ENCODE measurements around the gene MMP10. TPM values are rescaled to one million over a fixed set of nuclear protein-coding genes. Genes with fewer than 3 reads are reported as not detected.
"Not testable (repeated sequence)": the region's sequence is repeated elsewhere in the genome, so short reads cannot be mapped to it uniquely, and the experiment has no call there.

MMP10 gene
- total RNA-seq, 1 donor from 2014 or later = not detected

DNA sequence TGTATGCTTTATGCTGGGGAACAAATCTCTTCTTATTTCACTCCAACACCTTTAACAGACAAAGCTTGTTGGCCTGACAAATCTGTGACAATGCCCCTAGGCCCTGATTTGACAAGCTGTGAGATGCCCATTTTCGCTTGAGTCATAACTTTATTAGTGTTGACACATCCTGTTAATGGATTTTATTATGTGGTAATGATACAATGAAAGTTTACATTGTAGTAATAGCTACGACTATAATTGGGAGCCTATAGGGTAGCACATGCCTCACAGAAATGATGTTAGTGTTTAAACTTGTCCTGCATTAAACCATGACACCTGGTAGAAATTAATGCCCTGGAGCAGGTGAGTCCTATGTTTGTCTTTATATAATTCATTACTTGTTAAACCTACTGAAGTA lies 3.3 kb upstream of the MMP10 start:
- DNase-seq (ENCODE audit: low spot score) = no peak

DNA sequence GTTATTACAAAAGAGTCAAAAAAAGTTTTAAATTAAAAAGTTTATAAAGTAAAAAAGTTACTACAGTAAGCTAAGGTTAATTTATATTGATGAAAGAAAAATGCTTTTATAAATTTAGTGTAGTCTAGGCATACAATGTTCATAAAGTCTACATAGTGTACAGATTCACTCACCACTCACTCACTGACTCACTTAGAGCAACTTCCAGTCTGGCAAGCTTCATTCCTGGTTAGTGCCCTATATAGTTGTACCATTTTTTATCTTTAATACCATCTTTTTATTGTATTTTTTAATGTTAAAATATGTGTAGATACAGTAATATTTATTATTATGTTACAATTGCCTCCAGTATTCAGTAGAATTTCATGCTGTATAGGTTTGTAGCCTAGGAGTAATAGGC lies 2.6 kb upstream of the MMP10 start:
- DNase-seq (ENCODE audit: low spot score) = no peak

DNA sequence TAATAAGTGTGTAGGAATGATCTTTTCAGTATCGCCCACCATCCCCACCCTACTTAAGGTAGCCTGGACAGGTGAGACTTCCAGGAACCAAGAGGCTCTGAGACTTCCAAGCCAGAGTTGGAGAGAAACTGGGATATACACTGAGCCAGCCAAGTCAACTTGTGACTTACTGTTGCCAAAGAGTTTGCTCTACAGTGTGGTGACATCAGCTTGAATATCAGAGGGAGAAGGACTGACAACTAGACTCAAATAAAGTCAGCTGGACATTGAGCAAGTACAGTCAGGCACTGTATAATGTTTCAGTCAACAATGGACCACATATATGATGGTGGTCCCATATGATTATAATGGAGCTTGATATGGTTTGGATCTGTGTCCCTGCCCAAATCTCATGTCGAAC lies 1.2 kb upstream of the MMP10 start:
- no peak for DNase-seq (ENCODE audit: low spot score)

DNA sequence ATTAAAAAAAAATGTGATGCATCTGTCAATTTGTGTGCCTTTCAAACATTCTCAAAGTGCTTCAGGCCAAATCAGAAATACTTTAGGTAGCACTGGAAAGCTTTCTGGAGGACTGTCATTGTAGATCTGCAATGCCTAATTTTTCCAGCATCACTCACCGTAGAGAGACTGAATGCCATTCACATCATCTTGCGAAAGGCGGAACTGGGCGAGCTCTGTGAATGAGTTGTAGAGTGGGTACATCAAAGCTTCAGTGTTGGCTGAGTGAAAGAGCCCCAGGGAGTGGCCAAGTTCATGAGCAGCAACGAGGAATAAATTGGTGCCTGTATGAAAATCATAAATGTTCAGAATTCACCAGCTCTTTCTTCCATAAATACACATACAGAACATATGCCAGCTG lies 4.0 kb downstream of the MMP10 start:
- DNase-seq (ENCODE audit: low spot score) = no peak

DNA sequence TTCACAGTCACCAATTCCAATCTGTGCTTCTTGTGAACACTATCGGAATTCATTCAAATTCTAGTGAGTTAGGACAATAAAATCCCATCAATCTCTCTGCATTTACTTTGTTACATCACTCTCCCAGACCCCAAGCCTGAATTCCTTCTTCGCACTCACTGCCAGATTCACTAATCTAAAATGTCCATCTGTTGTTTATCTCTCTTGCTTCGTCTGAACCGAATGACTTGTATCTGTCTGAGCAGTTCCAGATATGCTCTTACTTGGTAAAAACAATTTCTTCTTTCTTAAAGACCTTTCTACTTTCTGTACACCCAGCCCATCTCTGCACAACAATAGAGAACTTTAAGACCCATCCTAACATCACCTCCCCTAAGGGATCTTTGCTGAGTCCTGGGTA lies 7.0 kb downstream of the MMP10 start:
- DNase-seq (ENCODE audit: low spot score) = no peak

DNA sequence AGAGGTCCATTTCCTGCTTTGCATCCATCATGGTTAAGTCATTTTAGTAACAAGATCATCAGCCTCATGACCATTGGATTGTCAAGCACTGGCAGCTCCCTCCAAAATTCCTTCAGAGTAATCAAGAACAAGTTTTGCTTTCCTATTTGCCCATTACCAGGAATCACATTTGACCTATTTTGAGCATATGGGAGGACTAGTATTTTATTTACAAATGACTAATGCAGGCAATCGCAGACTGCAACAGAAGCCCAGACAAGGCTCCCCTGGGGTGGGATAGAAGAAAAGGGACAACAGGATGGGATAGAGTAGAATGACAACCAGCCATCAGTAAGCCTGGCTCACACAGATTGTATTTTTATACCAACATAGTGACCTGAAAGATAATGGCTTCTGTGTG lies 9.1 kb downstream of the MMP10 start:
- no peak for DNase-seq (ENCODE audit: low spot score)

DNA sequence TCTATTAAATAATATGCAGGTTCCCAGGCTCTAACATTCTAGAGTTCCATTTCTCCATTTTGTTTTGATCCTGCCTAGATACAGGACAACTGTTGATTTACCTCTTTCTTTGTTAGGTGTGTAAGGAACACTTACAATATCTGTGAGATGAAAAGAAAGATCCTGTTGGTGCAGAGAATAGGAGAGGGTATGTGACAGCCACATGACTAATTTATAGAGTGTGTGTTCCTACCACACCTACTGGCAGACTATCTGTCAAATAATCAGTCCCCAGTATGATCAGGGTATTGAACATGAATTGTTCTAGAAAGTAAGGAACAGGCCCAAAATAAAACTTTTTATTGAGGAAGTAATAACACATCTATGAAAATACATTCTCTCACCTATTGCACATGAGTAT lies 10.2 kb downstream of the MMP10 start:
- DNase-seq (ENCODE audit: low spot score) = no peak

DNA sequence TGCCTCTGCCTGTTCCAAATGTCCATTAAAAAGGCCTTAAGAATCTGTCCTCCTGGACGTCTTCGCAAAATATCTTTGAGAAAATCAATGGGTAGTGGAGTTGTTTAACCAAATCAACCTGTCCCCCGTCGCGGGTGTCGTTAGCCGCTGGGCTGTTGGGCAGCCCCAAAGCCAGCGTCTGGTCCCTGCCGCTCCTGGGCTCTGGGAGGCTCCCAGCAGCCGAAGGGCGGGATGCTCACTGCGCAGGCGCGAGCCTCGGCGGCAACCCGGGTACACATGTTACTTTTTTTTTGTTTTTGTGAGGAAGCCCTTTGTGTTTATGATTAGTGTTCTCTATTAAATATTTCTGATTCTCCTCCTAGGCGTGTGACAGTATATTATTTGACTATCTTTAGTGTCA lies 12.6 kb downstream of the MMP10 start:
- DNase-seq (ENCODE audit: low spot score) = no peak

DNA sequence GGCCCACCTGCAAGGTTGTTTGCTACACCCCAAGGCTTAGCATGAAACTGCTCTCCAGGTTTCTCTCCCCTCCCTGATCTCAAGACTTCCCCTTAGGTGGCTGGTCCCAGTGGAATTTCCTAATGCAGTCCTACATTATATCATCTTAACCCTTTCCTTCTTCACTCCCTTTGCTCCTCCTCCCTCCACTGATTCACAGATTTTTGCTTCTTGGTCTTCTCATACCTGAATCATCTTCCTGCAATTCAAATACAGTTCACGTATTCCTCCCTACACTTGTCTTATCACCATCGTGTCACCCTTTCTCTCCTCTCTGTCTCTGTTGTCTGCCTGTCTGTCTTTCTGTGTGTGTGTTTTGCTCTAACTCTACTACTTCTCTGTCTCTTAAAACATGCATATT lies 17.0 kb downstream of the MMP10 start:
- no peak for DNase-seq (ENCODE audit: low spot score)

DNA sequence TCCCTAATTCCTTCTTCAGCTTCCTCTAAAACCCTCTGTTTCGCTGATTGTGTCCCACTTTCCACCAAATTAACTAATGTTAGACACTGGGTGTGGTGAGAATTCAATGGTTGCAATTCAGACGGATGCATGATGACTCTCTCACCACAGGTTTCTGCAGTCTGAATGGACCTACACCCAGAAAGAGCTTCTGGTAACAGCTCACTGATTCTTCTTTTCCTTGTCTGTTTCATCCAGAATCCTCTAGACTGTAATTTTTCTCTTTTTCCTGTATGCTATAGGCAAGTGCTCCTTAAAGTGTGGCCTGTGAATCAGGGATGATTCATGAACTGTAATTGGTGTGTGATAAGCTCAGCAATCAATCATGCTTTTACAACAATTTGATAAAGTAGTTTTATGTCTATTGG lies 18.1 kb downstream of the MMP10 start:
- no peak for DNase-seq (ENCODE audit: low spot score)

DNA sequence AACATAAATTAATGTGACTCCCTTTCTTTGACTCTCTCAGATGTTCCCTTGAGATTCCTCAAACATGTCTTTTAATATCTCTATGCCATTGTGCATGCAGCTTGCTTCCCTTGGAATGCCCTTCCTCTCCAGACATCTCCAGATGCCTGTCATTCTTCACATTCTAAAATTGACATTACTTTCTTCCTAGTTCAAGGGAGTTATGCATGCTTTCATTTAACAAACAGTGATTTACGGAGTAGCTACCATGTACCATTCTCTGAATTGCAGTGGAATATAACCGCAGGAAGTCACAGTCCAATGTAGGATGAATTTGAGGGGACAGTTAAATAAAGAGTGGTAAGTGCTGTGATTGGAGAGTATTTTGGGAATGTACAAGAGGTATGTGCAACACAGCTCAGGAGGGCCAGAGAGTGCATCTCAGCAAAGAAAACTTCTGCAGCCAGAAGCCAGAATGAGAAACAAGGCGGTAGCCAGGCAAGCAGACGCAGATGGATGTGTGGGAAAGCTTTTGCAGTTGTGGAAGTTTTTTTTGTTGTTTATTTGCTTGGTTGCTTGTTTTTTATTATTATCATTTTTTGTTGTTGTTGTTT lies 18.7 kb downstream of the MMP10 start:
- no peak for DNase-seq (ENCODE audit: low spot score)

DNA sequence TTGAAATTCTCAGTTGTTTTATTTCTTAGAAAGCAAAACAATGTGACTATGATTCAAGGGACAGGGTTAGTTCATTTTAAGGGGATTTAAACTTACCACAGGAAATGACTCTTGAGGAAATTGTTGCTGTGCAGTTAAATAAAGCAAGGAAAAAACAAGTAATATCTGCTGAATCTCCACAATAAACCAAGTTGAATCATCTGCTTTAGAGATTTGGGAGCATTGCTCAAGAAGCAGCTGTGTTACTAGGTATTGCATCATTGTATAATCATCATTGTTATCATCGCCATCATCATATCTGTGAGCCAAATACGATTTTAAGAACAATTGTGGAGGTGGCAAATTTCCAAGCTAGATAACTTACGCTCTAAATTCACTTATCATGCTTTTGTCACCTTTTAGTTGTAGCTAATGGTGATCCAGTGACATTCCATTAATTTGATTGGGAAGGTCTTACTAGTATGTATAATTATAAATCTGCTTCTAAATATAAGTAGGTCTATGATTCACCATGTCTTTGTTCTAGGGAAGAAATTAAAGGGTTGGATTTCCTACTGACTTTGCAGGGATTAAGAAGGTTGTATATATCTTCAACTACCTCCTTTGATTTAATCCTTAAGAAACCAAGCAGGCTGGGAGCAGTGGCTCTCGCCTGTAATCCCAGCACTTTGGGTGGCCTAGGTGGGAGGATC lies 19.9 kb downstream of the MMP10 start:
- DNase-seq (ENCODE audit: low spot score) = no peak

DNA sequence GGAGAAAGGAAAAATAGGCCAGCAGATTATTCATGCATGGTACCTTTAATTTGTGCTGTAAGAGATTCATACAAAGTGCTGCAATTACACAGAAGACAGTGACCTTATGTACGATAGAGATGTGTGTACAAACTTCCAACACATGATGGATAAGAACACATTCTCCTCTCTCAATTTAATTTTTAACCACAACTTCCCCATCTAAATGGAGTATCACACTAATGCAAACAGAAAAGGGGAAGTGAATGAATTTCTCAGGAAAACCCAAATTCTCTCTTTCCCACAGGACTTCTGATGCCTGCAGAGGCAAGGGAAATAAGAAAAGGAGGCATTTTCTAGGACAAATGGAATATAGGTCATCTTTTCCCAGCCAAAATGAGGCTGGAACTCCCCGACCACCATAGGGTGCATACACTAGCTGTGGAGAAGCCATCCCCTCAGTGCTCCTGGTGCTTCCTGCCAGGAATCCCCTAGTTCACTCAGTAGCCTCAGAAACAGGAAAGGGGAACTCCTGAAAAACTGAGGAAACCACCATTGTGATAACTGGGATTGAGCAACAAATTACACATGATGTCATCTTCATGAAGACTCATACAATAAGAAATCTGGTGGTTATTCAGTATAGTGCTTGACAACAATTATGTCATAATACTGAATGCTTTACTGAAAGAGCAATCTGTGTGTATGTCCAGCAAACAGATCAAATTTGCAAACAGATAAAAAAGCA lies 22.4 kb downstream of the MMP10 start:
- no peak for DNase-seq (ENCODE audit: low spot score)

DNA sequence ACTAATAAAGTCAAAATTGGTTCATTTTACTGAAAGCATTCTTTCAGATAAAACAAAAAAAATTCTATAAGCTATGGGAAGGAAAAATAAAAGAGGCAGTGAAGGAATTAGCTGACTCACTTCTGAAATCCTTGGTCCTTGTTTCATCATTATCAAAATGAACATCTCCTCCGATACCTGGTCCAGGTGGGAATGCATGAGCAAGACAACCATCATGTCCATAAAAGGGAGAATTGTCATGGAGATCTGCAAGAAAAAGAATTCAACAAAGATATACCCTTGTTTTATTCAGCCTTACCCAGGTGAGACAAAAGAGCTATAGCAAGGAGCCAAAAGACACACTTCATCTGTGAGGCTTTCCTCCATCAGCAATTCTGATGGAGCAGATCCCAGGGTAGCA lies 27.2 kb downstream of the MMP10 start:
- DNase-seq (ENCODE audit: low spot score) = no peak

DNA sequence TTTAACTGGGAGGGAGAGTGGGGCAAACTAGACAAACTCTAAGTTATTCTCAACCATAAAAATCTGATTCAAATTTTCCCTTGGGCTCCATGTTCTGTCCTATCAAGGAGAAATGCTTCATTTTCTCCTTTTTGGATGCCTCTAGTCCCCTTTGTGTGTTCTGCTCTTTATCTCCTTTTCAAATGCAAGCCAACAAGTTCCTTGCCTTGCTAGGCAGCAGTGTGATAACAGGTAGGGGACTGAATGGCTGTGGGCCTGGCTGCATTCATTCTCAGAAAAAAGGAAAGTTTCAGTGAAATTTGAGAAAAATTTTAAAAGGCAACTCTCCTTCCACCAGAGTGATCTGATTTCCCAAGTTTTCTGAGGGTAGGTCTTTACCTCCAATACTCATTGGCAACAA lies 28.8 kb downstream of the MMP10 start:
- DNase-seq (ENCODE audit: low spot score) = no peak

DNA sequence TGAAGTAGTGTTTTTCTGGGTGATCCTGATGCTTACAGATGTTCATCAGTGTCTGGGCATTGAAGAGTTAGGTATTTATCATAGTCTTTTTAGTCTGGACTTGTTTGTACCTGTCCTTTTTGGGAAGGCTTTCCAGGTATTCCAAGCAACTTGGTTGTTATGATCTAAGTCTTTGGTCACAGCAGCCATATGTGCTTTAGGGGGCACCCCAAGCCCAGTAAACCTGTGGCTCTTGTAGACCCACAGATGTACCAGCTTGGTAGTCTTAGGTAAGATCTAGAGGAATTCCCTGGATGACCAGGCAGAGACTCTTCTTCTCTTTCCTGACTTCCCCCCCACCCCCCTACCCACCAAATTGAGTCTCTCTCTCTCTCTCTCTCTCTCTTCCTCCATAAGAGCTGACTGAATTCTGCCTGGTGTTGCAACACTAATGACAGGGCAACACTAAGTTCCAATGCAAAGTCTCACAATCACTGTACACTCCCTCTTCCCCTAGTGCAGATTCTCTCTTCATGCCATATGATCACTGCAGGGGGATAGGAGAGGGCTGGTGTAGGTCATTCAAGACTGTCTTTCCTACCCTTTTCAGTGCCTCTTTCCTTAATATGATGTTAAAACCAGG lies 31.2 kb downstream of the MMP10 start:
- no peak for DNase-seq (ENCODE audit: low spot score)

DNA sequence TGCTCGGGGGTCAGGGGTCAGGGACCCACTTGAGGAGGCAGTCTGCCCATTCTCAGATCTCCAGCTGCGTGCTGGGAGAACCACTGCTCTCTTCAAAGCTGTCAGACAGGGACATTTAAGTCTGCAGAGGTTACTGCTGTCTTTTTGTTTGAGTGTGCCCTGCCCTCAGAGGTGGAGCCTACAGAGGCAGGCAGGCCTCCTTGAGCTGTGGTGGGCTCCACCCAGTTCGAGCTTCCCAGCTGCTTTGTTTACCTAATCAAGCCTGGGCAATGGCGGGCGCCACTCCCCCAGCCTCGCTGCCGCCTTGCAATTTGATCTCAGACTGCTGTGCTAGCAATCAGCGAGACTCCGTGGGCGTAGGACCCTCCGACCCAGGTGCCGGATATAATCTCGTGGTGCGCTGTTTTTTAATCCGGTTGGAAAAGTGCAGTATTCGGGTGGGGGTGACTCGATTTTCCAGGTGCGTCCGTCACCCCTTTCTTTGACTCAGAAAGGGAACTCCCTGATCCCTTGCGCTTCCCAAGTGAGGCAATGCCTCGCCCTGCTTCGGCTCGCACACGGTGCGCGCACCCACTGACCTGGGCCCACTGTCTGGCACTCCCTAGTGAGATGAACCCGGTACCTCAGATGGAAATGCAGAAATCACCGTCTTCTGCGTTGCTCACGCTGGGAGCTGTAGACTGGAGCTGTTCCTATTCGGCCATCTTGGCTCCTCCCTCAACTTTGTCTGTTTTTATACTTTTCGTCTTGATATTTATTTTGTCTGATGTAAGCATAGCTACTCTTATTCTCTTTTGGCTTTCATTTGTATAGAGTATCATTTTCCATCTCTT lies 33.5 kb downstream of the MMP10 start:
- DNase-seq (ENCODE audit: low spot score) = not testable (repeated sequence)

DNA sequence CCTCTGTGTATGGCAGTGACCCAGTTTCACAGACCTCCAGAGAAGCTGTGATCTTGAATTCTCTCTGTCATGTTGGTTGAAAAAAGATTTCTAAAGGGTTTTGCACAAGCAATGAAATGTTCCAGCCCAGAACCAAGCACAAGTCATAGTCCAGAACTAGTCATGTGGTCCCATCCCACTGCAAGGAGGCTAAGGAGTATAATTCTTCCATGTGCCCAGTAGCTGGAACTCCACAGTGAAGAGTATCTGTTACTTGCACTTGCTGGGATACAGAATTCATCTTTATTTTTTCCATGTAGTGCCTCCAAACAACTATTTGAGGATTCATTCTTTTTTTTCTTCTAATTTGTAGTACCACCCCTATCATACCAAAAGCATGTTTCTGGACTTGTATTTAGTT lies 45.8 kb downstream of the MMP10 start:
- DNase-seq (ENCODE audit: low spot score) = no peak

DNA sequence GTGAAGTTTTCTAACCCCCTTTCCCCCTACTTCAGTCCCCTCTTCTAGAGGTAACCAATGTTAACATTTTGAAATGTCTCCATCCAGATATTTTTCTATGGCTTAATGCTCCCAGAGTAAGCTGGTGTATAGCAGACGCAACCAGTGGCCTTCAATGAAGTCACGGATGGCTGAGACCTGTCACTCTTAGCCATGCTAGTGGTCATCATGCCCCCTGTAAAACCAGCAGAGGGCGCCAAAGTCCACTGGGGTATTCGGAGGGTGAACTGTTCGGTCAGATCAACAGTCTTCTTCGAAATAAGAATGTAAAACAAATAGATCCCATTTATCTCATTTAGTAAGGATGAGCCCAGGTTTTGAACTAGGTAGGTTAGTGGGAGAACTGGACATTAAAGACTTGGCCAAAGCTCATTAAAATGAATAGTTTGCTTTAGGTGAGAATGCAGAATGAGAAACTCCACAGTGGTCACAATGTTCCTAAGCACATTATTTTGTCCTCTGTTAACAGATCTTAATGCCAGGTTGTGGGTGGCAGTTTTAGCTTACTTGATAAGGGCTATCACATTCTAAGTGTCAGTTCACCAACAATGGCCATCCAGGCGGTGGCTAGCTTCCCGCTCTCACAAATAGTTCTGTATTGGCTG lies 47.1 kb downstream of the MMP10 start:
- no peak for DNase-seq (ENCODE audit: low spot score)

DNA sequence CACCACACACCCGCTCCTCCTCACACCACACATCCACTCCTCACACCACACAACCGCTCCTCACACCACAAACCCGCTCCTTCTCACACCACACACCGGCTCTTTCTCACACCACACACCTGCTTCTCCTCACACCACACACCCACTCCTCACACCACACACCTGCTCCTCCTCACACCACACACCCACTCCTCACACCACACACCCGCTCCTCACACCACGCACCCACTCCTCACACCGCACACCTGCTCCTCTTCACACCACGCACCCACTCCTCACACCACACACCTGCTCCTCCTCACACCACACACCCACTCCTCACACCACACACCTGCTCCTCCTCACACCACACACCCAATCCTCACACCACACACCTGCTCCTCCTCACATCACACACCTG lies 49.5 kb downstream of the MMP10 start:
- not testable (repeated sequence) for DNase-seq (ENCODE audit: low spot score)

Data from mesenteric fat pad (tissue), 1 donor.